H1 (cell line): ENCODE results near the gene RHOG. TPM values are rescaled to one million over a fixed set of nuclear protein-coding genes. Genes with fewer than 3 reads are reported as not detected.

Experiments
- CTCF ChIA-PET: fragments of 300-600 bp; sonication (Branson Sonifier 250); formaldehyde crosslinking; loops from one replicate; lab custom pipeline; 2021; ENCODE audit not compliant: partially characterized antibody; lab: Charles Lee
- POLR2A ChIA-PET: fragments of 300-600 bp; sonication (Branson Sonifier 250); formaldehyde crosslinking; loops from one replicate; lab custom pipeline; 2021; ENCODE audit warnings: inconsistent platforms; ENCODE audit not compliant: partially characterized antibody; lab: Charles Lee
- DNase-seq, 2 experiments: peaks; one replicate each; pipeline versions ENCODE4 v3.0.0 to v3.0.0-alpha.2; 2010 to 2022; ENCODE audit warnings: low spot score in 2 of 2, low read depth in 1 of 2, mixed read lengths in 1 of 2
- FAIRE-seq: peaks from 2 replicates; lab custom pipeline; 2011; peaks lifted over from hg19 to GRCh38; lab: Jason Lieb, UNC
- H2AFZ ChIP-seq: 2 replicates; pipeline ENCODE4 v1.8.1; 2012; ENCODE audit warnings: low read length, inconsistent platforms
- H2AK5ac ChIP-seq: 2 replicates; pipeline ENCODE4 v1.6.1; 2013; ENCODE audit warnings: low read depth, low read length
- H2BK120ac ChIP-seq: replicated peaks from 2 replicates; pipeline ENCODE3; 2013; ENCODE audit warnings: low read depth, low read length, inconsistent platforms
- H2BK12ac ChIP-seq: 2 replicates; pipeline ENCODE4 v1.6.1; 2013; ENCODE audit warnings: low read depth, low read length
- H2BK15ac ChIP-seq: 2 replicates; pipeline ENCODE4 v1.6.1; 2013; ENCODE audit warnings: low read length
- H2BK20ac ChIP-seq: 2 replicates; pipeline ENCODE4 v1.6.1; 2013; ENCODE audit warnings: low read length
- H2BK5ac ChIP-seq: 2 replicates; pipeline ENCODE4 v1.6.1; 2013; ENCODE audit warnings: low read depth, low read length
- H3K14ac ChIP-seq: 2 replicates; pipeline ENCODE4 v1.6.1; 2013; ENCODE audit warnings: inconsistent platforms; ENCODE audit not compliant: insufficient read length
- H3K18ac ChIP-seq: 2 replicates; pipeline ENCODE4 v1.6.1; 2013; ENCODE audit warnings: low read length; ENCODE audit errors: extremely low read depth
- H3K23ac ChIP-seq: 2 replicates; pipeline ENCODE4 v1.6.1; 2013; ENCODE audit warnings: inconsistent platforms; ENCODE audit not compliant: insufficient read length
- H3K23me2 ChIP-seq: 2 replicates; pipeline ENCODE4 v1.6.1; 2013; ENCODE audit warnings: low read depth, low read length
- H3K27ac ChIP-seq: 2 replicates; pipeline ENCODE4 v1.6.1; 2011; ENCODE audit warnings: low read depth, low read length, inconsistent platforms
- H3K27me3 ChIP-seq, 4 experiments: replicated peaks in 1 of 4; 1 replicate in 1 of 4; 2 replicates in 3 of 4; pipeline versions ENCODE4 v1.6.1 to v1.8.1; 2011 to 2013; ENCODE audit warnings: low read length in 3 of 4, mild to moderate bottlenecking in 3 of 4, inconsistent platforms in 2 of 4, mixed read lengths in 2 of 4, moderate library complexity in 1 of 4; ENCODE audit not compliant: control insufficient read depth in 3 of 4, insufficient read depth in 3 of 4; ENCODE audit errors: extremely low read depth in 1 of 4
- H3K36me3 ChIP-seq, 4 experiments: 2 replicates each; pipeline versions ENCODE4 v1.6.1 to v1.8.1; 2011 to 2013; ENCODE audit warnings: mild to moderate bottlenecking in 4 of 4, low read length in 3 of 4, moderate library complexity in 2 of 4, control low read depth in 1 of 4, inconsistent platforms in 1 of 4; ENCODE audit not compliant: insufficient read depth in 4 of 4, control insufficient read depth in 2 of 4
- H3K4ac ChIP-seq: replicated peaks from 2 replicates; pipeline ENCODE3; 2013; ENCODE audit warnings: low read length, low read depth, mixed read lengths, inconsistent platforms; ENCODE audit not compliant: insufficient read length
- H3K4me1 ChIP-seq, 4 experiments: replicated peaks in 1 of 4; 1 replicate in 1 of 4; 2 replicates in 3 of 4; pipeline versions ENCODE4 v1.6.1 to v1.8.1; 2011 to 2013; ENCODE audit warnings: low read length in 3 of 4, inconsistent platforms in 2 of 4, mixed read lengths in 1 of 4; ENCODE audit not compliant: insufficient read depth in 4 of 4, control insufficient read depth in 3 of 4
- H3K4me2 ChIP-seq, 2 experiments: 2 replicates each; pipeline versions ENCODE4 v1.6.1 to v1.8.1; 2011 to 2013; ENCODE audit warnings: low read depth in 2 of 2, low read length in 2 of 2, control low read depth in 1 of 2, inconsistent platforms in 1 of 2, mild to moderate bottlenecking in 1 of 2; ENCODE audit not compliant: insufficient read depth in 1 of 2
- H3K4me3 ChIP-seq, 4 experiments: fragments of 200-600, 300-600 bp in 1 of 4; sonication (generic), shearing (Covaris generic), sonication (Bioruptor Twin) in 1 of 4; 2 replicates each; pipeline versions ENCODE4 v1.5.1 to v1.8.1; 2011 to 2016; ENCODE audit warnings: low read length in 4 of 4, low read depth in 3 of 4, control low read depth in 2 of 4, inconsistent platforms in 2 of 4, mild to moderate bottlenecking in 2 of 4, mixed read lengths in 1 of 4, moderate library complexity in 1 of 4; ENCODE audit not compliant: insufficient read depth in 2 of 4; ENCODE audit errors: extremely low read depth in 1 of 4
- H3K56ac ChIP-seq: replicated peaks from 2 replicates; pipeline ENCODE3; 2013; ENCODE audit warnings: low read depth, mild to moderate bottlenecking, mixed read lengths, low read length, inconsistent platforms; ENCODE audit not compliant: insufficient read length
- H3K79me1 ChIP-seq: 2 replicates; pipeline ENCODE4 v1.6.1; 2013; ENCODE audit warnings: low read depth, low read length, control low read depth
- H3K79me2 ChIP-seq, 2 experiments: 2 replicates each; pipeline versions ENCODE4 v1.6.1 to v1.8.1; 2012 to 2013; ENCODE audit warnings: low read length in 2 of 2, mild to moderate bottlenecking in 2 of 2, inconsistent platforms in 1 of 2; ENCODE audit not compliant: insufficient read depth in 2 of 2, control insufficient read depth in 1 of 2
- H3K9ac ChIP-seq, 4 experiments: replicated peaks in 1 of 4; 1 replicate in 1 of 4; 2 replicates in 3 of 4; pipeline versions ENCODE4 v1.6.1 to v1.8.1; 2011 to 2013; ENCODE audit warnings: low read depth in 3 of 4, low read length in 3 of 4, control low read depth in 2 of 4, mild to moderate bottlenecking in 2 of 4, moderate library complexity in 2 of 4, inconsistent platforms in 1 of 4; ENCODE audit errors: extremely low read depth in 1 of 4
- H3K9me3 ChIP-seq, 2 experiments: 2 replicates each; pipeline versions ENCODE4 v1.6.1 to v1.8.1; 2012 to 2013; ENCODE audit warnings: mild to moderate bottlenecking in 2 of 2, moderate library complexity in 2 of 2, control low read depth in 1 of 2, inconsistent platforms in 1 of 2, low read depth in 1 of 2, low read length in 1 of 2, mixed read lengths in 1 of 2; ENCODE audit not compliant: insufficient read depth in 2 of 2
- H4K20me1 ChIP-seq, 2 experiments: replicated peaks in 1 of 2; 2 replicates each; pipeline versions ENCODE3 to v1.8.1; 2011 to 2013; ENCODE audit warnings: inconsistent platforms in 2 of 2, low read length in 2 of 2, mild to moderate bottlenecking in 1 of 2; ENCODE audit not compliant: insufficient read depth in 2 of 2, control insufficient read depth in 1 of 2
- H4K5ac ChIP-seq: 2 replicates; pipeline ENCODE4 v1.6.1; 2013; ENCODE audit warnings: low read length, low read depth, mixed read lengths, inconsistent platforms; ENCODE audit not compliant: insufficient read length
- H4K8ac ChIP-seq: 2 replicates; pipeline ENCODE4 v1.8.0; 2013; ENCODE audit warnings: mild to moderate bottlenecking, moderate library complexity, low read length, inconsistent platforms; ENCODE audit not compliant: insufficient read depth; ENCODE audit errors: extremely low read depth
- H4K91ac ChIP-seq: replicated peaks from 2 replicates; pipeline ENCODE3; 2013; ENCODE audit warnings: low read length, mixed read lengths, inconsistent platforms; ENCODE audit not compliant: insufficient read length
- CBX5 ChIP-seq: fragments of 300-800, 300-1000 bp; sonication (generic); IDR thresholded peaks from 2 replicates; pipeline ENCODE4 v1.7.1; 2016; ENCODE audit warnings: antibody characterized with exemption, low read length, low read depth
- CBX8 ChIP-seq: fragments of 300-800, 300-1000 bp; sonication (generic); IDR thresholded peaks from 2 replicates; pipeline ENCODE4 v1.7.1; 2016; ENCODE audit warnings: low read depth, low read length, borderline replicate concordance
- GABPA ChIP-seq: IDR thresholded peaks from 2 replicates; pipeline ENCODE4 v1.6.1; 2011; ENCODE audit warnings: mild to moderate bottlenecking, low read length, moderate library complexity, borderline replicate concordance; ENCODE audit not compliant: insufficient read depth
- KDM5A ChIP-seq: fragments of 200-600 bp; IDR thresholded peaks from 2 replicates; pipeline ENCODE4 v1.7.1; 2012; ENCODE audit warnings: mild to moderate bottlenecking, low read length, inconsistent platforms, mixed read lengths
- NRF1 ChIP-seq: IDR thresholded peaks from 2 replicates; pipeline ENCODE4 v1.6.1; 2011; ENCODE audit warnings: mild to moderate bottlenecking, low read depth, low read length, improper control_type of control experiment
- RXRA ChIP-seq: IDR thresholded peaks from 2 replicates; pipeline ENCODE4 v1.6.1; 2011; ENCODE audit warnings: low read depth, mild to moderate bottlenecking, low read length, moderate library complexity; ENCODE audit not compliant: insufficient read depth
- SIN3A ChIP-seq, 2 experiments: IDR thresholded peaks in 1 of 2; conservative IDR thresholded peaks in 1 of 2; 2 replicates each; pipeline ENCODE4 v1.6.1; 2011 to 2012; ENCODE audit warnings: low read length in 2 of 2, improper control_type of control experiment in 1 of 2, low read depth in 1 of 2, mild to moderate bottlenecking in 1 of 2
- SP2 ChIP-seq: IDR thresholded peaks from 2 replicates; pipeline ENCODE4 v1.6.1; 2012; ENCODE audit warnings: mild to moderate bottlenecking, low read length, inconsistent platforms
- SRF ChIP-seq: IDR thresholded peaks from 2 replicates; pipeline ENCODE4 v1.6.1; 2011; ENCODE audit warnings: mild to moderate bottlenecking, low read depth, low read length, moderate library complexity
- TCF12 ChIP-seq: IDR thresholded peaks from 2 replicates; pipeline ENCODE4 v1.6.1; 2011; ENCODE audit warnings: low read depth, mild to moderate bottlenecking, low read length
- USF2 ChIP-seq: IDR thresholded peaks from 2 replicates; pipeline ENCODE4 v1.6.1; 2011; ENCODE audit warnings: low read length, improper control_type of control experiment
- ZNF274 ChIP-seq: IDR thresholded peaks from 2 replicates; pipeline ENCODE4 v1.7.0; 2012; ENCODE audit warnings: low read length, borderline replicate concordance; ENCODE audit errors: extremely low read depth
- WGBS, 2 experiments: shearing (Covaris generic) in 1 of 2; methylation state at CpG; one replicate each; pipeline versions ENCODE4 v1.1.6 to v1.1.7; 2013 to 2015; ENCODE audit warnings: low lambda C conversion rate in 2 of 2, mixed read lengths in 2 of 2, inconsistent platforms in 1 of 2, low coverage in 1 of 2, missing lambda C conversion rate in 1 of 2; ENCODE audit not compliant: insufficient replicate concordance in 2 of 2, insufficient coverage in 1 of 2, insufficient read length in 1 of 2; ENCODE audit errors: extremely low coverage in 1 of 2, missing lambda C conversion rate in 1 of 2; 5-methylcytosine and 5-hydroxymethylcytosine counted together
- polyA plus RNA-seq, 7 experiments: library from polyadenylated mRNA; depleted of rRNA in 3 of 7; stranded (reverse) in 5 of 7; unstranded in 2 of 7; fragments of >200 nt in 5 of 7; fragments of 200-250 nt in 2 of 7; gene quantifications; 1 replicate in 5 of 7; 2 replicates in 1 of 7; 4 replicates in 1 of 7; pipeline versions ENCODE4 v1.2.1 to v1.2.3, GENCODE V29; 2011 to 2013; ENCODE audit warnings: missing spikeins in 2 of 7, mixed read lengths in 2 of 7
- total RNA-seq: library from RNA; stranded (reverse); fragmentation: NEBNext Ultra II Directional; extraction: Animal tissue kit (Norgen Biotek cat#: 25700); gene quantifications from 2 replicates; pipeline ENCODE4 v1.2.1, GENCODE V29; 2021
- TF ChIP-seq, protein P1 (sequence below): IDR thresholded peaks from 2 replicates; pipeline ENCODE4 v1.6.1; 2012; ENCODE audit warnings: inconsistent platforms

RHOG gene
- total and polyA plus RNA-seq, 2 of the 8 experiments (the other 6 are each of a cell fraction or from before 2014, with no cell fraction given), result 28.3 to 69.6 TPM

- ChIA-PET CTCF (interaction anchor here (0.9 to 5.6 kb wide), 5 partner anchors 9 to 174 kb away, joined by 3 to 61 read pairs (median 8); partner anchors contain the start of genes PGAP2 and RHOG), POLR2A (no interaction called here)
- H2BK120ac ChIP-seq, result no peak overlapping the region
- no peak overlapping the region for H3K56ac ChIP-seq
- H3K23me2 ChIP-seq, result peaks cover 2% of the 10 kb centered on the region; the same call in 1 of the 2 replicates
- H4K8ac ChIP-seq, result no peak overlapping the region
- H3K27me3 ChIP-seq, result no peaks in the 10 kb centered on the region
- no peak overlapping the region for H3K4me3 ChIP-seq
- no peak overlapping the region for H2BK20ac ChIP-seq
- no peaks in the 10 kb centered on the region for H3K9me3 ChIP-seq
- no peaks in the 10 kb centered on the region for H3K79me1 ChIP-seq
- peaks cover 0 to 2% of the 10 kb centered on the region in 2 experiments for H4K20me1 ChIP-seq
- FAIRE-seq (no peak), DNase-seq (no peak)
- no peak overlapping the region for H2BK5ac ChIP-seq
- no peak overlapping the region for H3K4me2 ChIP-seq
- no peak overlapping the region for H3K18ac ChIP-seq
- H3K79me2 ChIP-seq, result no peaks in the 10 kb centered on the region
- no peak overlapping the region for H3K23ac ChIP-seq
- no peak overlapping the region for H3K4ac ChIP-seq
- no peak overlapping the region for H2BK12ac ChIP-seq
- H2BK15ac ChIP-seq, result no peak overlapping the region
- H3K14ac ChIP-seq, result no peak overlapping the region
- H2AK5ac ChIP-seq, result no peak overlapping the region
- H4K91ac ChIP-seq, result no peak overlapping the region
- H2AFZ ChIP-seq, result no peak overlapping the region
- no peak overlapping the region for H3K27ac ChIP-seq
- 87% methylated on average over 4 of the region's 7 CpGs; no CpG with 5 or more reads in 1 of the 2 experiments for WGBS, 2 experiments
- H3K4me1 ChIP-seq, result peaks cover 18 to 23% (median 20%) of the 10 kb centered on the region in 4 experiments
- H3K9ac ChIP-seq, result no peak overlapping the region
- H3K36me3 ChIP-seq, result peaks cover under 1 to 8% (median 5%) of the 10 kb centered on the region in 4 experiments; a peak in 4 of 8 replicates
- no peak overlapping the region for H4K5ac ChIP-seq
- no peak for TF ChIP-seq CBX5
- no peak for TF ChIP-seq GABPA
- TF ChIP-seq CBX8, result no peak
- no peak for TF ChIP-seq TCF12
- no peak for TF ChIP-seq ZNF274
- TF ChIP-seq, protein P1, sequence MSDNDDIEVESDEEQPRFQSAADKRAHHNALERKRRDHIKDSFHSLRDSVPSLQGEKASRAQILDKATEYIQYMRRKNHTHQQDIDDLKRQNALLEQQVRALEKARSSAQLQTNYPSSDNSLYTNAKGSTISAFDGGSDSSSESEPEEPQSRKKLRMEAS, result no peak
- TF ChIP-seq SIN3A (conservative IDR thresholded peaks at IDR 0.05 in 1 of 2, IDR thresholded peaks at IDR 0.05 in 1 of 2; ENCODE audit: low read depth in 1 of 2, low read length in 2 of 2), result no peak
- TF ChIP-seq USF2, result no peak
- TF ChIP-seq SP2, result no peak
- no peak for TF ChIP-seq RXRA
- no peak for TF ChIP-seq SRF
- TF ChIP-seq NRF1, result no peak
- TF ChIP-seq KDM5A, result no peak
Observed at GRCh38 chr11:3822312-3822711, 18.4 kb downstream of the RHOG start.
